Activated T-cell treated with anti-CD3 and anti-CD28 coated beads, Interleukin-2, amount 50 U/mL, for 4 hours (primary cell): Measurements from ENCODE around the gene PDGFRA. TPM values are rescaled to one million over a fixed set of nuclear protein-coding genes. Genes with fewer than 3 reads are reported as not detected.
"Not testable (repeated sequence)": the region's sequence is repeated elsewhere in the genome, so short reads cannot be mapped to it uniquely, and the experiment has no call there.

Experiments
- ATAC-seq, 2 donors: fragments of 200-7000 bp; cut with Tn5 transposase; one replicate each; pipeline ENCODE4 v1.10.0; 2021
- DNase-seq: peaks from one replicate; pipeline ENCODE4 v3.0.0-alpha.2; 2020
- H3K27me3 Mint-ChIP-seq: one replicate; pipeline ENCODE4 v1.8.0; 2021; ENCODE audit warnings: low read depth, mixed read lengths
- H3K36me3 Mint-ChIP-seq: one replicate; pipeline ENCODE4 v1.8.0; 2022; ENCODE audit warnings: mixed read lengths; ENCODE audit not compliant: insufficient read depth
- H3K4me1 Mint-ChIP-seq: one replicate; pipeline ENCODE4 v1.8.0; 2021; ENCODE audit warnings: low read depth, mixed read lengths
- H3K4me3 Mint-ChIP-seq: one replicate; pipeline ENCODE4 v1.8.0; 2021; ENCODE audit warnings: mild to moderate bottlenecking, moderate library complexity, mixed read lengths
- H3K9me3 Mint-ChIP-seq: one replicate; pipeline ENCODE4 v1.8.0; 2021; ENCODE audit warnings: mixed read lengths
- total RNA-seq, 3 donors: library from RNA; stranded (reverse); gene quantifications; one replicate each; pipeline ENCODE4 v1.2.1, GENCODE V29; 2021

PDGFRA gene
- total RNA-seq, 3 donors from 2014 or later, result 0.05 to 0.22 (median 0.11) TPM

GRCh38 chr4:54290980-54291379 lies 61.9 kb downstream of the PDGFRA start:
- Mint-ChIP-seq H3K36me3 (no peaks in the 10 kb centered on the region), H3K9me3 (no peaks in the 10 kb centered on the region), H3K27me3 (peaks cover 7% of the 10 kb centered on the region), H3K4me1 (no peaks in the 10 kb centered on the region), H3K4me3 (no peak overlapping the region)
- DNase-seq (no peak), ATAC-seq (no peak)

GRCh38 chr4:54296548-54297203 lies 67.6 kb downstream of the PDGFRA start:
- no peak overlapping the region for H3K4me3 Mint-ChIP-seq
- no peaks in the 10 kb centered on the region for H3K27me3 Mint-ChIP-seq
- H3K9me3 Mint-ChIP-seq, result no peaks in the 10 kb centered on the region
- no peak for ATAC-seq
- H3K36me3 Mint-ChIP-seq, result no peaks in the 10 kb centered on the region
- H3K4me1 Mint-ChIP-seq, result no peaks in the 10 kb centered on the region
- no peak for DNase-seq

- H3K27me3 Mint-ChIP-seq, result peaks cover 4% of the 10 kb centered on the region
- ATAC-seq (no peak), DNase-seq (no peak)
- H3K4me3 Mint-ChIP-seq, result no peak overlapping the region
- no peaks in the 10 kb centered on the region for H3K4me1 Mint-ChIP-seq
- peaks cover 18% of the 10 kb centered on the region for H3K9me3 Mint-ChIP-seq
- no peaks in the 10 kb centered on the region for H3K36me3 Mint-ChIP-seq
These were observed 79.0 kb downstream of the PDGFRA start for GRCh38 chr4:54308110-54308509.

GRCh38 chr4:54315561-54316538 lies 86.8 kb downstream of the PDGFRA start:
- Mint-ChIP-seq H3K4me3 (no peak overlapping the region), H3K9me3 (no peaks in the 10 kb centered on the region), H3K4me1 (no peaks in the 10 kb centered on the region), H3K36me3 (no peaks in the 10 kb centered on the region), H3K27me3 (peaks cover 2% of the 10 kb centered on the region)
- DNase-seq (no peak), ATAC-seq (no peak)

- no peak for ATAC-seq
- Mint-ChIP-seq H3K9me3 (no peaks in the 10 kb centered on the region), H3K4me3 (no peak overlapping the region), H3K4me1 (no peaks in the 10 kb centered on the region), H3K27me3 (no peaks in the 10 kb centered on the region), H3K36me3 (no peaks in the 10 kb centered on the region)
- no peak for DNase-seq
These were observed 88.6 kb downstream of the PDGFRA start for GRCh38 chr4:54317690-54318089.

GRCh38 chr4:54318904-54319303 lies 89.8 kb downstream of the PDGFRA start:
- Mint-ChIP-seq H3K4me1 (no peaks in the 10 kb centered on the region), H3K4me3 (no peak overlapping the region), H3K27me3 (no peaks in the 10 kb centered on the region), H3K36me3 (no peaks in the 10 kb centered on the region), H3K9me3 (no peaks in the 10 kb centered on the region)
- DNase-seq, result no peak
- ATAC-seq, result no peak

- ATAC-seq, result no peak
- Mint-ChIP-seq H3K9me3 (no peaks in the 10 kb centered on the region), H3K4me3 (no peak overlapping the region), H3K27me3 (no peaks in the 10 kb centered on the region), H3K4me1 (no peaks in the 10 kb centered on the region), H3K36me3 (no peaks in the 10 kb centered on the region)
- DNase-seq, result no peak
These were observed 92.0 kb downstream of the PDGFRA start for GRCh38 chr4:54320826-54321685.

- no peaks in the 10 kb centered on the region for H3K9me3 Mint-ChIP-seq
- peak in 1 of 2 donors; percentile 41 for ATAC-seq
- H3K27me3 Mint-ChIP-seq, result no peaks in the 10 kb centered on the region
- DNase-seq, result peak; percentile 12
- no peak overlapping the region for H3K4me3 Mint-ChIP-seq
- H3K36me3 Mint-ChIP-seq, result no peaks in the 10 kb centered on the region
- H3K4me1 Mint-ChIP-seq, result no peaks in the 10 kb centered on the region
These were observed 93.8 kb downstream of the PDGFRA start for GRCh38 chr4:54322818-54323417.

- DNase-seq (no peak), ATAC-seq (no peak)
- no peaks in the 10 kb centered on the region for H3K9me3 Mint-ChIP-seq
- H3K4me3 Mint-ChIP-seq, result no peak overlapping the region
- H3K27me3 Mint-ChIP-seq, result peaks cover 2% of the 10 kb centered on the region
- H3K36me3 Mint-ChIP-seq, result no peaks in the 10 kb centered on the region
- H3K4me1 Mint-ChIP-seq, result no peaks in the 10 kb centered on the region
These were observed 101.8 kb downstream of the PDGFRA start for GRCh38 chr4:54330896-54331295.

- H3K9me3 Mint-ChIP-seq, result no peaks in the 10 kb centered on the region
- DNase-seq, result no peak
- no peaks in the 10 kb centered on the region for H3K4me1 Mint-ChIP-seq
- H3K27me3 Mint-ChIP-seq, result peaks cover 5% of the 10 kb centered on the region
- no peak for ATAC-seq
- no peak overlapping the region for H3K4me3 Mint-ChIP-seq
- no peaks in the 10 kb centered on the region for H3K36me3 Mint-ChIP-seq
These were observed 103.4 kb downstream of the PDGFRA start for GRCh38 chr4:54332542-54332941.

- Mint-ChIP-seq H3K27me3 (peaks cover 5% of the 10 kb centered on the region), H3K9me3 (no peaks in the 10 kb centered on the region), H3K36me3 (no peaks in the 10 kb centered on the region), H3K4me3 (no peak overlapping the region), H3K4me1 (no peaks in the 10 kb centered on the region)
- ATAC-seq (no peak), DNase-seq (no peak)
These were observed 104.6 kb downstream of the PDGFRA start for GRCh38 chr4:54333657-54334056.

- H3K36me3 Mint-ChIP-seq, H3K27me3 Mint-ChIP-seq, H3K9me3 Mint-ChIP-seq, DNase-seq, H3K4me1 Mint-ChIP-seq, H3K4me3 Mint-ChIP-seq, ATAC-seq: not testable (repeated sequence)
These were observed 105.7 kb downstream of the PDGFRA start for GRCh38 chr4:54334769-54335168.

GRCh38 chr4:54337009-54337408 lies 107.9 kb downstream of the PDGFRA start:
- H3K4me3 Mint-ChIP-seq, result no peak overlapping the region
- H3K27me3 Mint-ChIP-seq, result peaks cover 12% of the 10 kb centered on the region
- no peaks in the 10 kb centered on the region for H3K9me3 Mint-ChIP-seq
- no peaks in the 10 kb centered on the region for H3K36me3 Mint-ChIP-seq
- DNase-seq, result no peak
- no peaks in the 10 kb centered on the region for H3K4me1 Mint-ChIP-seq
- ATAC-seq, result no peak

GRCh38 chr4:54342067-54342466 lies 113.0 kb downstream of the PDGFRA start:
- not testable (repeated sequence) for H3K4me1 Mint-ChIP-seq, H3K4me3 Mint-ChIP-seq, H3K9me3 Mint-ChIP-seq, ATAC-seq, DNase-seq, H3K36me3 Mint-ChIP-seq
- peaks cover 10% of the 10 kb centered on the region for H3K27me3 Mint-ChIP-seq
